SU-DHL-6 (cell line): ENCODE data around the gene SLC4A7.
"Not testable (repeated sequence)": the region's sequence is repeated elsewhere in the genome, so short reads cannot be mapped to it uniquely, and the experiment has no call there.

Experiments used
- H2AFZ ChIP-seq: fragments of 200-600 bp; sonication (generic); 2 replicates; pipeline ENCODE4 v1.6.1; 2014; ENCODE audit warnings: low read depth, mild to moderate bottlenecking, moderate library complexity, mixed read lengths, antibody characterized with exemption, low read length; ENCODE audit not compliant: severe bottlenecking
- H3F3A ChIP-seq: fragments of 200-600 bp; shearing (Covaris generic); 2 replicates; pipeline ENCODE4 v1.6.0; 2016; ENCODE audit warnings: antibody characterized with exemption, mild to moderate bottlenecking; ENCODE audit not compliant: insufficient read depth
- H3K27ac ChIP-seq: fragments of 200-600 bp; sonication (generic); 2 replicates; pipeline ENCODE4 v1.5.1; 2016; ENCODE audit warnings: low read depth, mild to moderate bottlenecking, low read length, moderate library complexity, mixed read lengths
- H3K27me3 ChIP-seq: fragments of 200-600 bp; sonication (generic), shearing (Covaris generic); 2 replicates; pipeline ENCODE4 v1.6.0; 2014; ENCODE audit warnings: mild to moderate bottlenecking, low read length
- H3K36me3 ChIP-seq: fragments of 200-600 bp; sonication (generic); 2 replicates; pipeline ENCODE4 v1.6.1; 2014; ENCODE audit warnings: mild to moderate bottlenecking, low read length, mixed read lengths
- H3K4me2 ChIP-seq: fragments of 300-600, 200-600 bp; shearing (Covaris generic), sonication (generic); 2 replicates; pipeline ENCODE4 v1.6.0; 2014; ENCODE audit warnings: low read length, low read depth, mild to moderate bottlenecking; ENCODE audit not compliant: poor library complexity, severe bottlenecking
- H3K4me3 ChIP-seq: fragments of 200-600 bp; sonication (generic); 2 replicates; pipeline ENCODE4 v1.5.1; 2014; ENCODE audit warnings: antibody characterized with exemption, low read length, mild to moderate bottlenecking, mixed read lengths; ENCODE audit not compliant: insufficient read depth, poor library complexity, severe bottlenecking
- H3K79me2 ChIP-seq: fragments of 200-600 bp; sonication (generic); 2 replicates; pipeline ENCODE4 v1.6.1; 2014; ENCODE audit warnings: mild to moderate bottlenecking, low read length, moderate library complexity; ENCODE audit not compliant: insufficient read depth
- H3K9ac ChIP-seq: fragments of 200-600 bp; sonication (generic); 2 replicates; pipeline ENCODE4 v1.7.0; 2014; ENCODE audit warnings: mild to moderate bottlenecking, low read length
- H3K9me2 ChIP-seq: fragments of 200-600 bp; sonication (generic); replicated peaks from 2 replicates; pipeline ENCODE4 v1.6.1; 2014; ENCODE audit warnings: low read length; ENCODE audit not compliant: insufficient read depth
- H3K9me3 ChIP-seq: fragments of 200-600 bp; sonication (generic); 2 replicates; pipeline ENCODE4 v1.6.1; 2014; ENCODE audit warnings: low read length, mixed read lengths; ENCODE audit not compliant: insufficient read depth
- H4K20me1 ChIP-seq: fragments of 200-600 bp; sonication (generic); 2 replicates; pipeline ENCODE4 v1.6.1; 2014; ENCODE audit warnings: low read depth, mild to moderate bottlenecking, antibody characterized with exemption, low read length, moderate library complexity, mixed read lengths
- CTCF ChIP-seq: fragments of 200-600 bp; sonication (generic); IDR thresholded peaks from one replicate; pipeline ENCODE4 v1.5.1; 2017; ENCODE audit warnings: antibody characterized with exemption, mild to moderate bottlenecking, low read length, moderate library complexity; ENCODE audit not compliant: insufficient read depth, poor library complexity, severe bottlenecking
- EZH2phosphoT487 ChIP-seq: fragments of 200-600 bp; sonication (generic), shearing (Covaris generic); conservative IDR thresholded peaks from 2 replicates; pipeline ENCODE4 v1.6.1; 2018; ENCODE audit warnings: mild to moderate bottlenecking, antibody characterized with exemption, low read length, moderate library complexity, mixed read lengths

Gene SLC4A7

GRCh38 chr3:27484015-27484844 lies at the start of gene SLC4A7:
Gene SLC4A7 (minus strand): TSS chr3:27484384. CDS start chr3:27484126, 258 bp downstream.
- Histone ChIP-seq H3K4me2 (peak within 1 kb of the TSS; percentile 97), H4K20me1 (peaks cover 6% of the 10 kb centered on the region), H3K79me2 (peaks cover 47% of the 10 kb centered on the region), H2AFZ (peak within 1 kb of the TSS; percentile 91), H3K4me3 (peak within 1 kb of the TSS; percentile 85), H3K27me3 (no peaks in the 10 kb centered on the region), H3K9me2 (no peaks in the 10 kb centered on the region), H3K27ac (peak within 1 kb of the TSS; percentile 64), H3F3A (0 out of 2 replicates have a peak, but pooled peaks cover 5% of the 10 kb centered on the region), H3K9ac (peak within 1 kb of the TSS; percentile 80), H3K9me3 (no peaks in the 10 kb centered on the region), H3K36me3 (no peaks in the 10 kb centered on the region)
- no peak for TF ChIP-seq CTCF
- TF ChIP-seq EZH2phosphoT487 = no peak

GRCh38 chr3:27533261-27533607 lies 49.0 kb upstream of the SLC4A7 start:
- Histone ChIP-seq H3K36me3 (no peaks in the 10 kb centered on the region), H3K9me2 (no peaks in the 10 kb centered on the region), H3K4me2 (no peak overlapping the region), H3K79me2 (no peaks in the 10 kb centered on the region), H4K20me1 (no peaks in the 10 kb centered on the region), H3K4me3 (no peak overlapping the region), H3K27ac (no peak overlapping the region), H3K9ac (no peak overlapping the region), H3K27me3 (no peaks in the 10 kb centered on the region), H3F3A (no peaks in the 10 kb centered on the region), H3K9me3 (no peaks in the 10 kb centered on the region), H2AFZ (no peak overlapping the region)
- TF ChIP-seq CTCF (no peak), EZH2phosphoT487 (no peak)

GRCh38 chr3:27532426-27533260 lies 48.5 kb upstream of the SLC4A7 start:
- no peak overlapping the region for H2AFZ ChIP-seq
- no peak overlapping the region for H3K27ac ChIP-seq
- no peak overlapping the region for H3K4me2 ChIP-seq
- no peaks in the 10 kb centered on the region for H3K9me2 ChIP-seq
- H3F3A ChIP-seq = no peaks in the 10 kb centered on the region
- no peaks in the 10 kb centered on the region for H4K20me1 ChIP-seq
- no peaks in the 10 kb centered on the region for H3K79me2 ChIP-seq
- H3K27me3 ChIP-seq = no peaks in the 10 kb centered on the region
- TF ChIP-seq CTCF = no peak
- TF ChIP-seq EZH2phosphoT487 = no peak
- H3K9ac ChIP-seq = no peak overlapping the region
- no peaks in the 10 kb centered on the region for H3K36me3 ChIP-seq
- no peak overlapping the region for H3K4me3 ChIP-seq
- H3K9me3 ChIP-seq = no peaks in the 10 kb centered on the region

- H3K27ac ChIP-seq, H3K27me3 ChIP-seq, H3F3A ChIP-seq, H3K36me3 ChIP-seq, H2AFZ ChIP-seq, H3K4me2 ChIP-seq, H3K9ac ChIP-seq, H4K20me1 ChIP-seq, H3K9me2 ChIP-seq, H3K79me2 ChIP-seq, H3K9me3 ChIP-seq, H3K4me3 ChIP-seq: not testable (repeated sequence)
Observed at GRCh38 chr3:27531193-27531751, 47.1 kb upstream of the SLC4A7 start.
